HG03571 (cell line): Measurements from ENCODE around the gene NAV3.
A peak's percentile ranks its signal among the peaks of the same experiment; 100 is the strongest.

Experiments used
- ATAC-seq: cut with Tn5 transposase; IDR thresholded peaks from one replicate; pipeline ENCODE4 v1.9.1; 2021; ENCODE audit not compliant: unreplicated experiment

NAV3 gene, protein sequence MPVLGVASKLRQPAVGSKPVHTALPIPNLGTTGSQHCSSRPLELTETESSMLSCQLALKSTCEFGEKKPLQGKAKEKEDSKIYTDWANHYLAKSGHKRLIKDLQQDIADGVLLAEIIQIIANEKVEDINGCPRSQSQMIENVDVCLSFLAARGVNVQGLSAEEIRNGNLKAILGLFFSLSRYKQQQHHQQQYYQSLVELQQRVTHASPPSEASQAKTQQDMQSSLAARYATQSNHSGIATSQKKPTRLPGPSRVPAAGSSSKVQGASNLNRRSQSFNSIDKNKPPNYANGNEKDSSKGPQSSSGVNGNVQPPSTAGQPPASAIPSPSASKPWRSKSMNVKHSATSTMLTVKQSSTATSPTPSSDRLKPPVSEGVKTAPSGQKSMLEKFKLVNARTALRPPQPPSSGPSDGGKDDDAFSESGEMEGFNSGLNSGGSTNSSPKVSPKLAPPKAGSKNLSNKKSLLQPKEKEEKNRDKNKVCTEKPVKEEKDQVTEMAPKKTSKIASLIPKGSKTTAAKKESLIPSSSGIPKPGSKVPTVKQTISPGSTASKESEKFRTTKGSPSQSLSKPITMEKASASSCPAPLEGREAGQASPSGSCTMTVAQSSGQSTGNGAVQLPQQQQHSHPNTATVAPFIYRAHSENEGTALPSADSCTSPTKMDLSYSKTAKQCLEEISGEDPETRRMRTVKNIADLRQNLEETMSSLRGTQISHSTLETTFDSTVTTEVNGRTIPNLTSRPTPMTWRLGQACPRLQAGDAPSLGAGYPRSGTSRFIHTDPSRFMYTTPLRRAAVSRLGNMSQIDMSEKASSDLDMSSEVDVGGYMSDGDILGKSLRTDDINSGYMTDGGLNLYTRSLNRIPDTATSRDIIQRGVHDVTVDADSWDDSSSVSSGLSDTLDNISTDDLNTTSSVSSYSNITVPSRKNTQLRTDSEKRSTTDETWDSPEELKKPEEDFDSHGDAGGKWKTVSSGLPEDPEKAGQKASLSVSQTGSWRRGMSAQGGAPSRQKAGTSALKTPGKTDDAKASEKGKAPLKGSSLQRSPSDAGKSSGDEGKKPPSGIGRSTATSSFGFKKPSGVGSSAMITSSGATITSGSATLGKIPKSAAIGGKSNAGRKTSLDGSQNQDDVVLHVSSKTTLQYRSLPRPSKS (N-terminal part only)

DNA sequence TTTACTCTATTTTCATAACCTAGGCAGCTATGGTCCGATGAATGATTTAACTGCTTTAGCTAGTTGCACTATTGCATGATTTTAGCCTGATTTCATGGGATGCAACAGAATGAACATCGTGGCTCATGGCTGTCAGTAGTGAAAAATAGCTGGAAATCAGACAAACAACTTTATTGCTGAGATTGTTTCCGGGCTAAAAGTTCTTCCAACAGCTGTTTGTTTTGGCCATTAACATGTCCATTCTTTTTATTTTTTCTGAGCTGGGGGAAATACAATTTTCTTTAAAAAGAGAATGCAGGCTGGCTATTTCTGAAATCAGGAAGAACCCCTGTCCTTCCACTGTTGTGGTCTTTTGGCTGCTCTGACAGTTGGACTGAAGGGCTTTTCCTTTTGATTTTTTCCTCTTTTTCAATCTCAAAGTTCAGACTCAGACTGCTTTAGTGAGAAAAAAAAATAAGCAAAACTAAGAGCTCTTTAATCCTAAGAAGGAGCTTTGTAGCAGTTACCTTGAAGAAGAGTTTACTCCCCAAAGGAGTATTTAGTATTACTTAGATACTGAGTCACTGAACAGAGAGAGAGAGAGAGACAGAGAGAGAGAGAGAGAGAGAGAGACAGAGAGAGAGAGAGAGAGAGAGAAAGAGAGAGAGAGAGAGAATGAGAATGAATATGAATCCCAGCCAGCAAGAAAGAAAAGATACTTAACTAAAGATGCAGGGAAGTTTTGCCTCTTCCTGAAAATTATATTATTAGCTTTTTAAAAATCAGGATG lies at the start of gene NAV3:
TSS of gene NAV3 (plus strand) at position 312 of the 769 bp plus-strand sequence. CDS start 568 bp downstream, outside the sequence.
- ATAC-seq: no peak

- no peak for ATAC-seq
Measured at GRCh38 chr12:77782034-77782433, 48.7 kb upstream of the NAV3 start.

DNA sequence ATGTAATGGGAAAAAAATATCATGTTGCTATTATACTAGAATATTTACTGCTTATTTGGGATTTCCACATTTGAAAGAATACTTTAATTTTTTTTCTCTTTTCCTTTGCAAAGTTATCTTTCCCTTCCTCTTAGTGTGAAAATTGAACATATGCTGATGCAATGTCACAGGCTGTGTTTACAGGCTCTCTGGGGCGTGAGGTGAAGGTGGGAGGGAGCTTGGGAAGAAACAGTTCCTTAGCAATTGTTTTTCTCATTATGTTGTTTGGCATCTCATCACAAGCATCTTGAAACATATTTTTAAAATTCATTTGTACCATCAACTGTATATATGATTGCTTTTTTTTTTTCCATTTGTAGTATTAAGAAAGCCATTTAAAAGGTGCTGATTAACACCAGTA lies 47.9 kb upstream of the NAV3 start:
- no peak for ATAC-seq

- ATAC-seq: no peak
Measured at GRCh38 chr12:77785211-77785610, 45.5 kb upstream of the NAV3 start.

GRCh38 chr12:77786675-77787074 lies 44.0 kb upstream of the NAV3 start:
- no peak for ATAC-seq

GRCh38 chr12:77788231-77789168 lies 42.2 kb upstream of the NAV3 start:
- no peak for ATAC-seq

GRCh38 chr12:77795699-77796098 lies 35.0 kb upstream of the NAV3 start:
- ATAC-seq: no peak

GRCh38 chr12:77796775-77797174 lies 33.9 kb upstream of the NAV3 start:
- ATAC-seq: no peak

- ATAC-seq: no peak
Measured at GRCh38 chr12:77800501-77800900, 30.2 kb upstream of the NAV3 start.

DNA sequence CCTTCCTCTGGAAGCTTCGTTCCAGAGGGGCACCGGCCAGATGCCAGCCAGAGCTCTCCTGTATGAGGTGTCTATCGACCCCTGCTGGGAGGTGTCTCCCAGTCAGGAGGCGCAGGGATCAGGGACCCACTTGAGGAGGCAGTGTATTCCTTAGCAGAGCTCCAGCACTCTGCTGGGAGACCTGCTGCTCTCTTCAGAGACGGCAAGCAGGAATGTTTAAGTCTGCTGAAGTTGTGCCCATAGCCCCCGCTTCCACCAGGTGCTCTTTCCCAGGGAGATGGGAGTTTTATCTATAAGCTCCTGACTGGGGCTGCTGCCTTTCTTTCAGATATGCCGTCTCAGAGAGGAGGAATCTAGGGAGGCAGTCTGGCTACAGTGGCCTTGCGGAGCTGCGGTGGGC lies 22.2 kb upstream of the NAV3 start:
- no peak for ATAC-seq

DNA sequence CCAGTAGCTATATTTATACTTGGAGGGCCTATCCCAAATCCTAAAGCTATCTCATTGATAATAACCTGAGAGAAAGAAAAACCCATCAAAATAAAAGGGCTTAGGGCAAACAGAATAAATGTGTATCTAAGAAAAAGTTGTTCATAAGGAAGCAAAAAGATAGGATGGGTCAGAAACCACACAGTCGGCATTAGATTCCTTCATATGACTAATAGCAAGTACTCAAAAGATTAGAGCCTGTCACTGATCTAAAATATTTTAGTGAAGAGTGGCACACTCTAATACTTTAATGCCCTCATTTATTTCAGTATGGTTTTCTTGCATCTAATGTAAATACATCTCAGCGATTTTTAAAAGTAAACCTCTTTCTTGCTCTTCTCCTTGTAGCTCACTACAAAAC lies 17.1 kb upstream of the NAV3 start:
- ATAC-seq: no peak

DNA sequence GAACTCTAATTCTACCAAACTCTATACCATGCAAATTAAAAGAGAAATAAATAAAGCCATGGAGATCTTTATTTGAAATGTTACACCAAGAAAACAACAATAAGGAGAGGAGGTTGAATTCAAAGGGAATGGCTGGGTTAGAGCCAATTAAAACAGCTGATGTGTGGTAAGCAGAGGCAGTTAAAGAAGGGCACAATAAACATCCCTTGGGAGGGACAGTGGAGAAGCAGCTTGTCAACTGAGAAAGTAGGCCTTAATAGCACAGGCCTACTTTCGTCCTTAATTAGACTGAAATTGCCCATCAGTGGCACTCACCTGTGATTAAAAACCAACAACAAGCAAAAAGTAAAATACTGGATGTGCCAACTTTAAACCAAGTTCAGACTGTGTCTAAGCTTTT lies 16.3 kb upstream of the NAV3 start:
- ATAC-seq: no peak

- peak; percentile 95 for ATAC-seq
Measured at GRCh38 chr12:77816196-77816595, 14.5 kb upstream of the NAV3 start.

GRCh38 chr12:77817276-77817675 lies 13.4 kb upstream of the NAV3 start:
- no peak for ATAC-seq

GRCh38 chr12:77818351-77818750 lies 12.3 kb upstream of the NAV3 start:
- ATAC-seq: no peak

- no peak for ATAC-seq
Measured at GRCh38 chr12:77821699-77822203, 8.9 kb upstream of the NAV3 start.

DNA sequence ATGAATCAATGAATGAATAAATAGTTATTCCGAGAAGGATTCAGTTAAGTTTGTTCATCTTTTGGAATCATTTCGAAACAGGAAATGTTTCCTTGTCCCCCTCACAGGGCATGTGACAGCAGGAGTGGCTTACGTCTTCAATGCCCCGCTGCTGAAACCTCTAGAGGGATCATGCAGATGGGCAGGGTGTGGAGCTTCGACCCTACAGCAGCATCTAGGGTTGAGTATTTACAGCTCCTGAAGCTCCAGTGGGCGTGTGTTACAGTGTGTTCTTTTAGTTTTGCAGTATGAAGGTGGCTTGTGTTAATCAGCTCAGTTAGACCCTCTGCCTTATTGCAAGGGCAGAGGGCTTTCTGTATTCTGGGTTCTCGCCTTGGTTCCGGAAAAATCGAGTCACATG lies 2.6 kb downstream of the NAV3 start:
- ATAC-seq: no peak

DNA sequence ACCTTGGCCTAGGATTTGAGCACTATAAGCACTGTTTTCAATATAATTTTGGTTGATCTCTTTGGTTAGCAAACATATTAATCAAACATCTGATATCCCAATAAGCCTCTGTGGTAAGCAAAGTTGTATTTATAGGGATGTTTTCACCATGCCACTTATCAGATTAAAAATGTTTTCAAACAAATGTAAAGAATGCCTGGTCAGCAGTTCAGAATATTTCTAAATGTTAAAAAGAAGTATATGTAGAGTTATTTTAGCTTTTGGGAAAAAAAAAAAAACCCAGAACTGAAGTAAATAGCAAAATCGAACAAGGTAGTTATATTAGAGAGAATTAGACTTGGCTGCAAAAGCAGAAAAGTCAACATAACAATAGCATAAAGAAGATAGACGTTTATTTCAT lies 3.9 kb downstream of the NAV3 start:
- no peak for ATAC-seq

DNA sequence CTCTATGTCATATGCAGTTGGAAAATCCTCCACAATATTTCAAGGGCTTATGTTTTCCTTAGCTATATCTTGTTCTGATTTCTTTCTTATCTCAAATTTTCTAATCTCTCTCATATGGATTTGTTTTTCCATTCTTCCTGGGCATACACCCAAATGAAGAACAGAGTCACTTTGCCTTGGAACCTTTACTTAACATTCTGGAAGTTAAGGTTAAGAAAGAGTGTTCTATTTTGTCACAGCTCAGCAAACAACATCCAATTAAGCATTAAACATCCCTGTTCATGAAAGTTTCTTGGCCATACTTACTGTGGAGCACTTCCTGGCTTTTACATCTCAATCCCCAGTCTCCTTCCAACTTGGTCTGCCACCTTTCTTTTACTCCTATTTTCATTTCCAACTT lies 5.3 kb downstream of the NAV3 start:
- ATAC-seq: no peak
